Prostate gland (tissue), 2 donors: ENCODE results near the gene ST7.

Source experiments
- POLR2A ChIP-seq: fragments of 450-650 bp; IDR thresholded peaks from one replicate; pipeline ENCODE4 v1.6.1; 2016; ENCODE audit warnings: antibody characterized with exemption, mild to moderate bottlenecking
- POLR2AphosphoS5 ChIP-seq: sonication (generic); formaldehyde crosslinking; IDR thresholded peaks from one replicate; pipeline ENCODE4 v1.6.1; 2017; ENCODE audit warnings: antibody characterized with exemption
- TF ChIP-seq, protein P1 (sequence below), 4 experiments: fragments of 200-600 bp in 2 of 4; fragments of 450-650 bp in 2 of 4; sonication (generic) in 2 of 4; IDR thresholded peaks; 1 replicate in 3 of 4; 2 replicates in 1 of 4; pipeline ENCODE4 v1.5.1; 2016 to 2019; ENCODE audit warnings: antibody characterized with exemption in 4 of 4, mild to moderate bottlenecking in 2 of 4, moderate library complexity in 2 of 4

DNA sequence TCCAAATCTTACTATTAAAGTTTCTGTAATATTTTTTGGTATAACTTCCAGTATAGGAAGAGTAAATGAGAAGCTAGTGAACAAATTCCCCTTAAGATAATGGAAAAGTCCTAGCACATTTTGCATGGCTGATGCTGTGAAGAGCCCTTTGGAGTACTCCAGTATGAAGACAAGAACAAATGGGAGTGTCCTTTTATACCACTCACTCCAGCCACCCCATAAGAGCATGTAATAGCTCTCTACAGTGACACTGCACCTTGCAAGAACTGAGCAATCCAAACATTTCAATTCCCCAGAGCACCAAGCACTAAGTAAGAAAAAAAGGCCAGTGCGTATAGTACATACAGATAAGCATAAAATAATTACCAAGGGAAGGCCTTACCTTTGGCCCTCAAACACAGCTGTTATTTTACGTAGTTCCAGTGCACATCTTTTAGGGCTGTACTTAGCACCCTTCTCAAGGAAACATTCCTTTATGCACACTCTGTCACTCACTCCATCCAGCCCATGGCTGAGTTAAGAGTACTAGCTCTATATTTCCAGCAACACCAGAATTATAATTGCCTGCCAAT is 135.4 kb downstream of the ST7 start:
- TF ChIP-seq, protein P1, sequence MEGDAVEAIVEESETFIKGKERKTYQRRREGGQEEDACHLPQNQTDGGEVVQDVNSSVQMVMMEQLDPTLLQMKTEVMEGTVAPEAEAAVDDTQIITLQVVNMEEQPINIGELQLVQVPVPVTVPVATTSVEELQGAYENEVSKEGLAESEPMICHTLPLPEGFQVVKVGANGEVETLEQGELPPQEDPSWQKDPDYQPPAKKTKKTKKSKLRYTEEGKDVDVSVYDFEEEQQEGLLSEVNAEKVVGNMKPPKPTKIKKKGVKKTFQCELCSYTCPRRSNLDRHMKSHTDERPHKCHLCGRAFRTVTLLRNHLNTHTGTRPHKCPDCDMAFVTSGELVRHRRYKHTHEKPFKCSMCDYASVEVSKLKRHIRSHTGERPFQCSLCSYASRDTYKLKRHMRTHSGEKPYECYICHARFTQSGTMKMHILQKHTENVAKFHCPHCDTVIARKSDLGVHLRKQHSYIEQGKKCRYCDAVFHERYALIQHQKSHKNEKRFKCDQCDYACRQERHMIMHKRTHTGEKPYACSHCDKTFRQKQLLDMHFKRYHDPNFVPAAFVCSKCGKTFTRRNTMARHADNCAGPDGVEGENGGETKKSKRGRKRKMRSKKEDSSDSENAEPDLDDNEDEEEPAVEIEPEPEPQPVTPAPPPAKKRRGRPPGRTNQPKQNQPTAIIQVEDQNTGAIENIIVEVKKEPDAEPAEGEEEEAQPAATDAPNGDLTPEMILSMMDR (IDR thresholded peaks at IDR 0.05) = no peak
- no peak for TF ChIP-seq POLR2A
- TF ChIP-seq POLR2AphosphoS5 = no peak
